Renal pelvis (tissue), 12 donors: Measurements from ENCODE around the gene TMEM185B. TPM values are rescaled to one million over a fixed set of nuclear protein-coding genes. Genes with fewer than 3 reads are reported as not detected.
"Not testable (repeated sequence)": the region's sequence is repeated elsewhere in the genome, so short reads cannot be mapped to it uniquely, and the experiment has no call there.

Experiments used
- DNase-seq: peaks from one replicate; pipeline ENCODE4 v3.0.0-alpha.2; 2013
- long read RNA-seq, 16 experiments: transcript quantifications; one replicate each; lab custom pipeline, GENCODE V29; 2026
- polyA plus RNA-seq, 3 donors: library from polyadenylated mRNA; unstranded; fragments of 120-200 nt; gene quantifications; one replicate each; pipeline ENCODE4 v1.2.1, GENCODE V29; 2013; ENCODE audit not compliant: insufficient read length in 3 of 3

TMEM185B gene
- polyA plus RNA-seq = 10 to 100 TPM; 25.0 to 27.3 (median 25.9) TPM
- long read RNA-seq, donor 1, transcript TMEM185B-201 (1 exons, 2,131 nt) = major isoform, 14 of 14 reads
- long read RNA-seq, donor 1, partial matches to known transcripts = 0 of 14 reads
- long read RNA-seq, donor 1, other reads (novel, unspliced or antisense) = 0 of 14 reads
- long read RNA-seq, donor 2, transcript TMEM185B-201 (1 exons, 2,131 nt) = major isoform, 33 of 33 reads
- long read RNA-seq, donor 2, partial matches to known transcripts = 0 of 33 reads
- long read RNA-seq, donor 2, other reads (novel, unspliced or antisense) = 0 of 33 reads
- long read RNA-seq, donor 3, transcript TMEM185B-201 (1 exons, 2,131 nt) = major isoform, 25 of 25 reads
- long read RNA-seq, donor 3, partial matches to known transcripts = 0 of 25 reads
- long read RNA-seq, donor 3, other reads (novel, unspliced or antisense) = 0 of 25 reads
- long read RNA-seq, donor 4, transcript TMEM185B-201 (1 exons, 2,131 nt) = major isoform, 28 of 28 reads
- long read RNA-seq, donor 4, partial matches to known transcripts = 0 of 28 reads
- long read RNA-seq, donor 4, other reads (novel, unspliced or antisense) = 0 of 28 reads
- long read RNA-seq, donor 5, transcript TMEM185B-201 (1 exons, 2,131 nt) = major isoform, 17 of 17 reads
- long read RNA-seq, donor 5, partial matches to known transcripts = 0 of 17 reads
- long read RNA-seq, donor 5, other reads (novel, unspliced or antisense) = 0 of 17 reads
- long read RNA-seq, donor 6, transcript TMEM185B-201 (1 exons, 2,131 nt) = major isoform, 28 of 28 reads
- long read RNA-seq, donor 6, partial matches to known transcripts = 0 of 28 reads
- long read RNA-seq, donor 6, other reads (novel, unspliced or antisense) = 0 of 28 reads
- long read RNA-seq, donor 7, transcript TMEM185B-201 (1 exons, 2,131 nt) = major isoform, 38 of 38 reads
- long read RNA-seq, donor 7, partial matches to known transcripts = 0 of 38 reads
- long read RNA-seq, donor 7, other reads (novel, unspliced or antisense) = 0 of 38 reads
- long read RNA-seq, donor 8, transcript TMEM185B-201 (1 exons, 2,131 nt) = major isoform, 17 of 28 reads
- long read RNA-seq, donor 8, partial matches to known transcripts = 5 of 28 reads
- long read RNA-seq, donor 8, other reads (novel, unspliced or antisense) = 6 of 28 reads
- long read RNA-seq, donor 9, transcript TMEM185B-201 (1 exons, 2,131 nt) = major isoform, 33 of 33 reads
- long read RNA-seq, donor 9, partial matches to known transcripts = 0 of 33 reads
- long read RNA-seq, donor 9, other reads (novel, unspliced or antisense) = 0 of 33 reads
- long read RNA-seq, donor 10, transcript TMEM185B-201 (1 exons, 2,131 nt) = major isoform, 35 of 35 reads
- long read RNA-seq, donor 10, partial matches to known transcripts = 0 of 35 reads
- long read RNA-seq, donor 10, other reads (novel, unspliced or antisense) = 0 of 35 reads
- long read RNA-seq, donor 11, transcript TMEM185B-201 (1 exons, 2,131 nt) = major isoform, 32 of 32 reads
- long read RNA-seq, donor 11, partial matches to known transcripts = 0 of 32 reads
- long read RNA-seq, donor 11, other reads (novel, unspliced or antisense) = 0 of 32 reads
- long read RNA-seq, donor 12, transcript TMEM185B-201 (1 exons, 2,131 nt) = major isoform, 26 of 26 reads
- long read RNA-seq, donor 12, partial matches to known transcripts = 0 of 26 reads
- long read RNA-seq, donor 12, other reads (novel, unspliced or antisense) = 0 of 26 reads
- long read RNA-seq, donor 13, transcript TMEM185B-201 (1 exons, 2,131 nt) = major isoform, 20 of 20 reads
- long read RNA-seq, donor 13, partial matches to known transcripts = 0 of 20 reads
- long read RNA-seq, donor 13, other reads (novel, unspliced or antisense) = 0 of 20 reads
- long read RNA-seq, donor 14 = 0 reads
- long read RNA-seq, donor 15, transcript TMEM185B-201 (1 exons, 2,131 nt) = major isoform, 30 of 30 reads
- long read RNA-seq, donor 15, partial matches to known transcripts = 0 of 30 reads
- long read RNA-seq, donor 15, other reads (novel, unspliced or antisense) = 0 of 30 reads
- long read RNA-seq, donor 16, transcript TMEM185B-201 (1 exons, 2,131 nt) = major isoform, 51 of 63 reads
- long read RNA-seq, donor 16, partial matches to known transcripts = 12 of 63 reads
- long read RNA-seq, donor 16, other reads (novel, unspliced or antisense) = 0 of 63 reads

- peak; percentile 88 for DNase-seq
These were observed at the start of gene TMEM185B for GRCh38 chr2:120223034-120223912. Gene TMEM185B (minus strand): TSS chr2:120223400. CDS start chr2:120222976, 424 bp downstream.

- DNase-seq = no peak
These were observed 48.6 kb upstream of the TMEM185B start for GRCh38 chr2:120271711-120272379.

- DNase-seq = no peak
These were observed 46.6 kb upstream of the TMEM185B start for GRCh38 chr2:120269816-120270215.

GRCh38 chr2:120269076-120269744, 46.0 kb upstream of the TMEM185B start:
- no peak for DNase-seq

- DNase-seq = no peak
These were observed 44.1 kb upstream of the TMEM185B start for GRCh38 chr2:120267348-120267747.

DNA sequence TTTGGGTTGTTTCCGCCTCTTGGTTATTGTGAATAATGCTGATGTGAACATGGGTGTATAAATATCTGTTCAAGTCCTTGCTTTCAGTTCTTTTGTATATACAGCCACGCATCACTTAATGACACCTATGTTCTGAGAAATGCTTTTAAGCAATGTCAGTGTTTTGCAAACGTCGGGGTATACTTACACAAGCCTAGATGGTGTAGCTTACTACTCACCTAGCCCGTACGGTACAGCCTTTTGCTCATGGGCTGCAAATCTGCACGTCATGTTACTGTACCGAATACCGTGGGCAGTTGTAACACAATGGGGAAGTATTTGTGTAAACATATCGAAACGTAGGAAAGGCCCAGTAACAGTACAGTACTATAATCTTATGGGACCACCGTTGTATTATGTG, 41.8 kb upstream of the TMEM185B start:
- no peak for DNase-seq

GRCh38 chr2:120262761-120263428, 39.7 kb upstream of the TMEM185B start:
- DNase-seq = no peak

GRCh38 chr2:120262150-120262549, 39.0 kb upstream of the TMEM185B start:
- no peak for DNase-seq

GRCh38 chr2:120261387-120262006, 38.3 kb upstream of the TMEM185B start:
- no peak for DNase-seq

GRCh38 chr2:120260736-120261135, 37.5 kb upstream of the TMEM185B start:
- no peak for DNase-seq

- not testable (repeated sequence) for DNase-seq
These were observed 36.7 kb upstream of the TMEM185B start for GRCh38 chr2:120259939-120260338.

GRCh38 chr2:120258196-120258595, 35.0 kb upstream of the TMEM185B start:
- DNase-seq = no peak

DNA sequence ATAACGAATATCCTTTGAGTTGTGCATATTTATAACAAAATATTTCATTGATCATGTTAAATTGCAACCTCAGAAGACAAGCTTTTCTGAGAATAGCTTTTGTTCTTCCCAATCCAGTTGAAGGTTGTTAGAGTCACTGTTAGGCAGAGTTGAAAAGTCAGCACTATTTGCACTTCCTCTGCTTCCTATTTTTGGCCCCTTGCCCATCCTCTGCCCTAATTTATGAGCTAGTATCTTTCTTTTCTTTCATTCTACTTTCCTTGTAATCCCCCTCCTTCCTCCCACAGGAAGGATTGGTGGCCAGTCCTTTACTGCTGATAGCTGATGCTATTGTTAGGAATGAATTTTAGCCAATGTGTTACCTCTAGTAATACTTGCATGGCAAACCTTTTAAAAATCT, 34.3 kb upstream of the TMEM185B start:
- DNase-seq = no peak

DNA sequence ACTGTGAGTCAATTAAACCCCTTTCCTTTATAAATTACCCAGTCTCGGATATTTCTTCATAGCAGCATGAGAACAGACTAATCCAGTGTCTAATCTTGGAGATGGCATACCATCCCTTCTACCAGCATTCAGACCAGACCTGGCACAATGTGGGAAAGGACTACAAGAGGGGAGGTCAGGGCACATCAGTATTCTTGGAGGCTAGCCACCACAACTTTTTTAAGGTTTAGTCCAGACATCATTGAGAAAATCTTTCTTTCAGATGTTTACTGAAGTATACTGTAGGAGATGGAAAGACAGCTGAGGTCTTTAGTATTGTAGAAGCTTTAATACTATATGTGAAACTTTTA, 33.4 kb upstream of the TMEM185B start:
- no peak for DNase-seq

DNA sequence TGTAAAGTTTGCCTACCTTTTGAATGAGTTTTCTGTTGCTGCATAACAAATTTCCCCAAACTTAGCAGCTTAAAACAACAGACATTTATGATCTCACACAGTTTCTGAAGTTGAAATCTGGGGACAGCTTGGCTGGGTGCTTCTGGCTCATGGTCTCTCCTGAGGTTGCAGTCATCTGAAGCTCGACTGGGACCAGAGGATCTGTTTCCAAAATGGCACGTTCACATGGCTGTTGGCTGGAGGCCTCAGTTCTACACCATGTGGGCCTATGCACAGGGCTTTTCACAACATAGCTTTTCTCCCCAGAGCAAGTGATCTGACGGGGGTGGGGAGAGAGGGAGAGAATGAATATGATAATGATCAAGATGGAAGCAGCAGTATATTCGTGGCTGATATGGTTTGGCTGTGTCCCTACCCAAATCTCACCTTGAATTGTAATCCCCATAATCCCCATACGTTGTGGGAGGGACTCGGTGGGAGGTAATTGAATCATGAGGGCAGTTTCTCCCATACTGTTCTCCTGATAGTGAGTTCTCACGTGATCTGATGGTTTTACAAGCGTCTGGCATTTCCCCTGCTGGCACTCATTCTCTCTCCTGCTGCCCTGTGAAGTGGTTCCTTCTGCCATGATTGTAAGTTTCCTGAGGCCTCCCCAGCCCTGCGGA, 32.9 kb upstream of the TMEM185B start:
- no peak for DNase-seq

DNA sequence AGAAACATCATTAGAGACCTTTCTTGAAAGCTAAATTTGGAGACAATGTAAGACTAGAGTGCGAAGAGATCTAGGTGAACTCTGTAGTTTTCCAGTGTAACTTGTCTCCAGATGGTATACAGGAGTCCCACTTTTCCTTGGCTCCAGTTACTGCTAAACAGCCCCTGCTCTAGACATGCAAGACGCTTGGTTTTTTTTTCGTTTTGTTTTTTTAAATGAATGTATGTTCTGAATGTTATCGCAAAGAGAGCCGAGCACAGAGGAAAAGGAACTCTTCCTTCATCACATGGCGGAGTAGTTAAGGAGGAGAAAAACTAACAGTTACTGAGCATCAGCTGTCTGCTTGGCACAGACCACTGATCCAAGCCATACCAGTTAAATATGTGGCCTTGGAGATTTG, 31.9 kb upstream of the TMEM185B start:
- no peak for DNase-seq
